ENCODE results near the gene BYSL.

DNA sequence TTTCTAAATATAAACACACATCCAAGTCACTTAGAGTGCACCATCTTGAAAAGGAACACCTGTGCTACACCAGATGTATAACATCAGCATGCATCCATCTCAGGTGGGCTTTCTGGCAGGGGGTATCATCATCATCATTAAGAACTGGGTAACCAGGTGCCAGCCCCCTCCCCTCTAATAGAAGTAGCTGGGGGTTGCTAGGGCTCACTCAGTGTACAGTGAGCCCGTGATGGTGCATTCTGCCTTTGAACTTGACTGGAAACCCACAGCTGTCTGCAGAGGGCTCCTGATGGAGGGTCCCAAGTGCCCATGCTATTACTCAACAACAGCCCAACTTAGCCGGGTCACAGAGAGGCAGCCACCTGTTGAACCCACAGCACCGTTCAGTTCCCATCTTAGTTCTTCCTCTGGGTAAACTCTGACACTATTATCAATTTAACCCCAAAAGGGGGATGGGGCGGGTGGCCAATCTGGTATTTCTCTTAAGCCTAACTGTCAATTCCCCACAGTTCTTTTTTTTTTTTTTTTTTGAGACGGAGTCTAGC lies 53.1 kb downstream of the BYSL start:
- TF ChIP-seq TAF1 (IDR thresholded peaks at IDR 0.05; ENCODE audit: borderline replicate concordance, insufficient read depth, low read length), result no peak
- TF ChIP-seq, protein P1, sequence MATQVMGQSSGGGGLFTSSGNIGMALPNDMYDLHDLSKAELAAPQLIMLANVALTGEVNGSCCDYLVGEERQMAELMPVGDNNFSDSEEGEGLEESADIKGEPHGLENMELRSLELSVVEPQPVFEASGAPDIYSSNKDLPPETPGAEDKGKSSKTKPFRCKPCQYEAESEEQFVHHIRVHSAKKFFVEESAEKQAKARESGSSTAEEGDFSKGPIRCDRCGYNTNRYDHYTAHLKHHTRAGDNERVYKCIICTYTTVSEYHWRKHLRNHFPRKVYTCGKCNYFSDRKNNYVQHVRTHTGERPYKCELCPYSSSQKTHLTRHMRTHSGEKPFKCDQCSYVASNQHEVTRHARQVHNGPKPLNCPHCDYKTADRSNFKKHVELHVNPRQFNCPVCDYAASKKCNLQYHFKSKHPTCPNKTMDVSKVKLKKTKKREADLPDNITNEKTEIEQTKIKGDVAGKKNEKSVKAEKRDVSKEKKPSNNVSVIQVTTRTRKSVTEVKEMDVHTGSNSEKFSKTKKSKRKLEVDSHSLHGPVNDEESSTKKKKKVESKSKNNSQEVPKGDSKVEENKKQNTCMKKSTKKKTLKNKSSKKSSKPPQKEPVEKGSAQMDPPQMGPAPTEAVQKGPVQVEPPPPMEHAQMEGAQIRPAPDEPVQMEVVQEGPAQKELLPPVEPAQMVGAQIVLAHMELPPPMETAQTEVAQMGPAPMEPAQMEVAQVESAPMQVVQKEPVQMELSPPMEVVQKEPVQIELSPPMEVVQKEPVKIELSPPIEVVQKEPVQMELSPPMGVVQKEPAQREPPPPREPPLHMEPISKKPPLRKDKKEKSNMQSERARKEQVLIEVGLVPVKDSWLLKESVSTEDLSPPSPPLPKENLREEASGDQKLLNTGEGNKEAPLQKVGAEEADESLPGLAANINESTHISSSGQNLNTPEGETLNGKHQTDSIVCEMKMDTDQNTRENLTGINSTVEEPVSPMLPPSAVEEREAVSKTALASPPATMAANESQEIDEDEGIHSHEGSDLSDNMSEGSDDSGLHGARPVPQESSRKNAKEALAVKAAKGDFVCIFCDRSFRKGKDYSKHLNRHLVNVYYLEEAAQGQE (IDR thresholded peaks at IDR 0.05; ENCODE audit: insufficient read depth in 1 of 2, low read depth in 2 of 2, low read length in 2 of 2), result no peak
- TF ChIP-seq POLR2AphosphoS5 (IDR thresholded peaks at IDR 0.05; ENCODE audit: low read depth, low read length), result no peak
- TF ChIP-seq SIN3A (IDR thresholded peaks at IDR 0.05; ENCODE audit: borderline replicate concordance, insufficient read depth, low read length), result no peak

Measured in PFSK-1 (cell line).